SK-MEL-5 (cell line): ENCODE measurements around the gene UBXN10. TPM values are rescaled to one million over a fixed set of nuclear protein-coding genes. Genes with fewer than 3 reads are reported as not detected.

Experiments used
- DNase-seq: peaks from one replicate; pipeline ENCODE4 v3.0.0-alpha.2; 2016; ENCODE audit warnings: low read depth, low spot score
- in situ Hi-C: cut with HindIII; loops from 2 replicates; pipeline ENCODE4 v1.10.0; 2016; ENCODE audit warnings: low sequenced_read_pairs, high pct_unique_total_duplicates, low pct_unique_long_range_greater_than_20kb
- polyA plus RNA-seq, 2 experiments: library from polyadenylated mRNA; depleted of rRNA; stranded (reverse); fragments of >200 nt; gene quantifications; 2 replicates each; pipeline ENCODE4 v1.2.3, GENCODE V29; 2015
- total RNA-seq: library from RNA; depleted of rRNA; stranded (reverse); fragments of >200 nt; shearing (Covaris generic); gene quantifications from 2 replicates; pipeline ENCODE4 v1.2.3, GENCODE V29; 2014; rRNA removed

UBXN10 gene, protein sequence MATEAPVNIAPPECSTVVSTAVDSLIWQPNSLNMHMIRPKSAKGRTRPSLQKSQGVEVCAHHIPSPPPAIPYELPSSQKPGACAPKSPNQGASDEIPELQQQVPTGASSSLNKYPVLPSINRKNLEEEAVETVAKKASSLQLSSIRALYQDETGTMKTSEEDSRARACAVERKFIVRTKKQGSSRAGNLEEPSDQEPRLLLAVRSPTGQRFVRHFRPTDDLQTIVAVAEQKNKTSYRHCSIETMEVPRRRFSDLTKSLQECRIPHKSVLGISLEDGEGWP
- total RNA-seq, result 0.08 TPM in 1 of 2 replicates, not detected in the other
- polyA plus RNA-seq (2015; cell fraction: cytosol; rRNA removed), result 0.01 TPM in 1 of 2 replicates, not detected in the other
- not detected in 2 replicates for polyA plus RNA-seq (2015; cell fraction: nucleus; rRNA removed)

DNA sequence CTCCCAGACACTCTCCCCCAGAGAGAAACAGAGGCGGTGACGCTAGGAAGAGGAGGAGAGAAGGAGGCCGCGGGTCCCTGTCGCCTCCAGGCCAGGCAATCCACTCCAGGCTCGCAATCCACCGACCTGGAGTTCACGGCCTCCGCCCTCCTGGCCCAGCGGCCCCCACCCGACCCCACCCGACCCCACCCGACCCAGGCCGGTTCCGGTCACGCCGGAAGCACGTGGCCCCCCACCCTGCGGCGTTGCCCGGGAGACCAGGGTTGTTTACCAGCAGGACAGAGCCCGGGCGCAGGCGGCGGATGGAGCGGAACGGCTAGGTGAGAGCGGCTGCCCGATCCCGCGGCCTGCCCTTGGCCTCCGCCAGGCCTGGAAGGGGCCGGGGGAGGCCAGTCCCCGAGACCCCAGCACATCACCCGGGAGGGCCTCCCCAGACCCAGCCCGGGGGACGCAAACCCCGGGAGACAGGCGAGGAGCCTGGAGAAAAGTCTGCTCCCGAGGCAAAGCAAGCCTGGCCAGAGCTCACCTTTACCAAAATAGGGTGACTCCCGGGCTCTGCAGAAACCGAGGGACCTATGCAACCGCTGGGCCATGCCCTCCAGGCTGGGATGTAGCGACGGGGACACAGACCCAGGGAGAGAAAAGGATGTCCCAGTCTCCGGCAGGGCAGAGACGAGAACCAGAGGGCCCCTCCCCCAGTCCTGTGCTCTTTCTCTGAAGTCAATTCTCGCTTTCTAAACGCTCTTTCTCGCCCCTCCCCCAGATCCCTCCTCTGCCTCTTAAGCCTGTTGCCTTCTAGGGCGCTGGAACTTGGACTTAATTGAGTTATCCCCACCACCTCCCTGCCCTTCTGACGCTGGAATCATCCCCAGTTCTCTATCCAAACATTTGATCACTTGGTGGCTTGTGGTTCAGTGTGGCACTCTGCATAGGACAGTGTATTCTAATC, at the start of gene UBXN10, which contains the start of gene PLA2G2C:
Gene UBXN10, plus strand, starts transcription at position 263 of the 949 bp plus-strand sequence. CDS start 4,466 bp downstream, outside the sequence.
Gene PLA2G2C, minus strand, starts transcription at position 685 of the 949 bp plus-strand sequence. CDS start 9,155 bp downstream, outside the sequence.
- in situ Hi-C loops, result no loop called here
- DNase-seq, result no peak

DNA sequence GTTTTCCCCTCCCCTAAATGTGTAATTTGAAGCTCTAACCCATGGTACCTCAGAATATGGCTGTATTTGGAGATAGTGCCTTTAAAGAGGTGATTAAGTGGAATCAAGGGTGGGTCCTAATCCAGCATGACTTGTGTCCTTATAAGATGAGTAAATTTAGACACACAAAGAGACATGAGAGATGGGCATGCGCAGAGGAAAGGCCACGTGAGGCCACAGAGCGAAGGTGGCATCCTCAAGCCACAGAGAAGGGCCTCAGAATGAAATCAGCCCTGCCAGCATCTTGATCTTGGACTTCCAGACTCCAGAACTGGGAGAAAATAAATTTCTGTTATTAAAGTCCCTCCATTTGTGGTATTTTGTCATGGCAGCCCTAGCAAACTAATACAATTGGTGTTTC, 49.6 kb upstream of the UBXN10 start:
- in situ Hi-C loops, result no loop called here
- DNase-seq, result no peak

DNA sequence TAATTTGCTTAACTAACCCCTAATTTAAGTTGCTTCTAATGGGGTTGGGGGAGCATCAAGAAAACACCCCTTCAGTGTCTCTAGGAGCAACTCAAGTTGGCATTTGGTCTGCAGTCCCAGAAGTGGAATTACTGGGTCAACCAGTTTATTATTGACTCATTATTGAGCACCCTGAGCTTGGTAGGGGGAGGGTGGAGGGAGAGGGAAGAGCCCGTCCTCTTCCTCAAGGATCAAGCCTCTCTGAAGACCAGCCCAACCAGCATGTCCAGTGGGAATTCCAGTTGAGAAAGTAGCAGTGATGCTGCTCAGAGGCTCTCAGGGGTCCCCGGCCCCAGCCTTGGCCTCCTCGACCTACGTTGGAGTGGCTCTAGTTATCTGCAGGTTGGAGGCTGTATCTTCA, 48.8 kb upstream of the UBXN10 start:
- DNase-seq, result no peak
- in situ Hi-C loops, result no loop called here

DNA sequence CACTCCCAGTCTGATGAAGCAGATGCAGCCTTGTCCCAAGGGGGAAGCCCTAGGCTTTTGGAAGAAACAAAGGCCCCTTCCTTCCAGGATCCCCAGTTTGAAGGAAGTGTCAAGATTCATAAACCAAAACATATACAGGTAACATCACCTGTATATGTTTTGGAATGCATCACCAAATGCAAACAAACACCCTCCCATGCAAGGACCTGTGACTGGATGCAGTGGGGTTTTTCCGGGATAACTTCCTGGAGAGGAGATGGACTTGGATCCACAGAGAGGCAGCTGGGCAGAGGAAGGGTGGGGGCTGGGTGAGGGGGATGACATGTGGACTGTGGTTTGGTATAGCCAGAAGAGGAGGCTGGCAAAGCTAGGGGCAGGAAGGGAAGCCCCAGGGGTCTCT, 48.3 kb upstream of the UBXN10 start:
- DNase-seq, result no peak
- in situ Hi-C loops, result no loop called here

DNA sequence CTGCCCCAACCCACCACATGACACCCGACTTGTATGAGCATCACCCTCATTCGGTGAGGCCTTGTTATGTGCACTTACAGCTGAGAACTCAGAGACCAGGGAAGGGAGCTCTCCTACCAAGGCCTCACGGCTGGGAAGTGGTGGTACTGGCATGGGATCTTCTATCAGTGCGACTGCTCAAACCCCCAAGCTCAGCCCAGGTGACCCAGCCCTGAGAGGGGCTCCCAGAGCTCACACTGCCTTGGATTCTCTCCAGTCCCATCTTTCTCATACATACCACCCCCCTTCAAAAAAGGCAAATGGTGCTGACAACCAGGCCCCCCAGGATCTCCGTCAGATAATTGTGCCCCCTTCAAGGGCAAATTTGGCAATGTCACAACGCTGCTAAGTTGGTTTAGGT, 47.5 kb upstream of the UBXN10 start:
- no peak for DNase-seq
- in situ Hi-C loops, result no loop called here

DNA sequence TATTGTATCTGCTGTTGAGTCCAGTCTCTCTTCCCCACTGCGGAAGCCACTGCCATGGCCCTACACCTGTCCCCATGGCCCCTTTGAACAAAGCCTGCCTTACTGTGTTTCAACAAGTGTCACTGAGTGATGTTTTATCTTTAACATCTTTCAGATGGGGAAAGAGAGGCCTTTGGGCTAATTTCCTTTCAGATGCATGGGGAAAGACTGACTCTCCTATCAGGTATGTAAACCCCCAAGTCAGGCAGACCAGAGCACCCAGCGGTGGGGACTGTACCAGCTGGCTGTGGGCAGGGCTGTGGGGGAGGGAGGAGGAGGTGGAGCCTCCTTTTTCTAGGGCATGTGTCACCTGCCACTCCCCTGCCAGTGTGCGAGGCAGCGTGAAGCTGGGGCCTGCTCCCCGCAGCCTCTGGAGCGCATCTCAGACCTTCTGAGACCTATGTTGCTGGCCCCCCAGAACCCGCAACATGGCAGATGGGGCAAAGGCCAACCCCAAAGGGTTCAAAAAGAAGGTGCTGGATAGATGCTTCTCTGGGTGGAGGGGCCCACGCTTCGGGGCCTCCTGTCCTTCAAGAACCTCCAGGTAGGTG, 46.8 kb upstream of the UBXN10 start, which contains the start of gene PLA2G2F:
Gene PLA2G2F, plus strand, starts transcription at position 363 of the 590 bp plus-strand sequence. Its CDS starts 105 bp downstream, at position 468.
- no peak for DNase-seq
- in situ Hi-C loops, result no loop called here

DNA sequence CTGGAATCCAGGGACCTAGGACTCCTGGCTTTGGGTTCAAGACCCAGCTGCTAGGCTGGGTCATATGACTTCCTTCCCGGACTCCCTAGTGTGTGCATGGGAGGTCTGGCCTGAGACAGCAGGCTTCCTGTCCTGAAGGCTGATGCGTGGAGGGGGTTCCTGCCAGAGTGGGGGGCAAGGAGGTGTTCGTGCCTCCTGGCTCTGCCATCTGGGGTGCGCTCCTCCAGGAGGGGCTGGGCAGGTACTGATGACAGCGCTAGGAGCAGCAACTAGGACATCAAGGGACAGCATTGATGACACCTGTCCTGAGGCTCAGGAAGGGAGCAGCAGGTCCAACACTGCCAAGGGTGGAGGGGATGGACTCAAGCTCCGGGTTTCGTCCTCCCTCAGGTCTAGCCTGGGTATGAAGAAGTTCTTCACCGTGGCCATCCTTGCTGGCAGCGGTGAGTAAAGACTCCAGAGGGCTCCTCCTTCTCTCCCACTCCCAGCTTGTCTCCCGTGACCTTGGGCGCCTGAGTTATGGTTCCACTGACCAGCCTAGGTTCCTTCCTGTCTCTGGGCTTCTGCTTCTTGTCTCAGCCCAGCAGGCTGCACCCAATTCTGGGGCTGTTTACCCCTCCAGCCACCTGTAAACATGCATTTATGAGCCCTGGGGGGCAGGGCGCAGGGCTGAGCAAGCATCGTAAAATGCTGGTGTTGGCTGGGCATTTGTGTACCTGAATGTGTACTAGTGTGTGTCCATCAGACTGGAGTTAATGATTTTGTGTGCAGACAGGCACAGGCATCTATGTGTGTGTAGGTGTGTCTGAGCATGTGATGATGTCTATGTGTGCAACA, 45.9 kb upstream of the UBXN10 start:
- in situ Hi-C loops, result no loop called here
- no peak for DNase-seq

DNA sequence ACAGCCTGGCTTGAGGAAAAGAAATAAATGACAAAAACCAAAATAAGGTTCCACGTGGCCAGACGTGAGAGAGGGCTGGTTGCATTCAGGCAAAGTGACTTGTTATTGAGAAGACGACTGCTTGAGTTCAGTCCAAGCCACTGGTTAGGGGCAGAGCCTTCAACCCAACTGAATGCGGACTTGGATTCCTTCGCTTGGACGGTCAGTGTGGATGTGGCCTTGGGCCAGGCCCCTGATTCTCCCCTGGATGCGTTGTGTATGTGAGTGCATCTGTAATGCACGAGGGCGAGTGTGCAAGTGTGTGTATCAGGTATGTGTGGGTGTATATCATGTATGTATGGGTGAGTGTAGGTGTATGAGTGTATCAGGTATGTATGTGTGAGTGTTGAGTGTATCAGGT, 44.9 kb upstream of the UBXN10 start:
- in situ Hi-C loops, result no loop called here
- DNase-seq, result no peak

DNA sequence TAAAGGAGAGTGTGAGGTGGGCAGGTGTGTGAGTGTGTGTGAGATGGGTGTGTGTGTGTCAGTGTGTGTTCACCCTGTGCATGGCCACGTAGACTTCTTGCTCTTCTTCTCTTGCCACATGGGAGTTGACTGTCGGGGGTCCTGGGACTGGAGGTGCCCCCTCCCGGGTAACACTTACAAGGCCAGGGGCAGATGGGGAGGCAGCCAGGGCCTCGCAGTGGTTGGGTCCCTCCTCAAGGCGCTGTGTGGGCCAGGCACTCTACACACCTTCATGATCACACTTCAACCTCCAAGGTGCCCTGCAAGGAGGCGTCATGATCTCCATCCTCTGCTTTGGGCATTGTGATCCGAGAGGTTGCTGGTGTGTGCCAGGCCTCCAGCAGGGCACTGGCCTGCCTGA, 44.4 kb upstream of the UBXN10 start:
- DNase-seq, result no peak
- in situ Hi-C loops, result no loop called here

DNA sequence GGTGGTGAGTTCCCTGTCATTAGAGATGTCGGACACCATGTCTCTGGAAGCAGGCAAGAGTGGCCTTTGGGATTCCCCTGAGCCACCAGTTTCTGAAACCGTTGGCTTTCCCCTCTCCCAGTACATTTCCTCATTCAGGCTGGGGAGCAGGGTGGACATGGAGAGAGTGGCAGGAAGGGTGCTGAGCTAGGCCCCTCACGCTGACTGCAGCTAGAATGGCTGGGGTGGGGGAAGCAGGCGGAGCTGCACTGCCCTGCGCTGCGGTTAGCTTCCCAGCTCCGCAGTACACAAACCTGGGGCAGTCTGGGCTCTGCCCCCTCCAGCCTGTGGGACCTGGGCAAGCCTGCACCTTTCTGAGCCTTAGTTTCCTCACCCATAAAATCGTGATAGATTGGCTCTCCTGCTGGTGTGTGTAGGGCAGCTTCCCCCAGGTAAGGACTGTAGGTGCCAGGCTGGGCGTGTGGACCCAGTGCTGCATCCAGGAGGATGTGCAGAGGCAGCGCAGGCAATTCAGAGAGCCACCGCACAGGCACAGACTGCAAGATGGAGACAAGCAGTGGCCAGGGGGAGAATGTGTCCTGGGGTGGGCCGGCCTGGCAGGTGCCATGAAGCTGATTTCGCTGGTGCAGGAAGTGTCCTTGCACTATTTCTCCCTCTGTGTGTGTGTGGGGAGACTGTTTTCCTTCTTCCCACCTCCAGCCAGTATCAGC, 43.7 kb upstream of the UBXN10 start:
- DNase-seq, result no peak
- in situ Hi-C loops, result no loop called here

DNA sequence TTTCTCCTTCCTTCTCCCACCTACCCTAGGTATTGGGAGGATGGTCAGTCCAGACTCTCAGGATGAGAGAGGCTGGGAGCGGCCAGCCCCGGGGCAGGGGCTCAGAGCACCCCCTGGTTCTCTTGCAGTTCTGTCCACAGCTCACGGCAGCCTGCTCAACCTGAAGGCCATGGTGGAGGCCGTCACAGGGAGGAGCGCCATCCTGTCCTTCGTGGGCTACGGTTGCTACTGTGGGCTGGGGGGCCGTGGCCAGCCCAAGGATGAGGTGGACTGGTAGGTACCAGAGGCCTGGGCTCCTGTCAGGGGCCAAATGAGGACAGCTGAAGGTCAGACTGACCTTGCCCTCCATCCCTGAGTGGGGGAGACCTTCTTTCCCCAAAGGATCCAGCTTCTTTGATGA, 42.6 kb upstream of the UBXN10 start:
- no peak for DNase-seq
- in situ Hi-C loops, result no loop called here

DNA sequence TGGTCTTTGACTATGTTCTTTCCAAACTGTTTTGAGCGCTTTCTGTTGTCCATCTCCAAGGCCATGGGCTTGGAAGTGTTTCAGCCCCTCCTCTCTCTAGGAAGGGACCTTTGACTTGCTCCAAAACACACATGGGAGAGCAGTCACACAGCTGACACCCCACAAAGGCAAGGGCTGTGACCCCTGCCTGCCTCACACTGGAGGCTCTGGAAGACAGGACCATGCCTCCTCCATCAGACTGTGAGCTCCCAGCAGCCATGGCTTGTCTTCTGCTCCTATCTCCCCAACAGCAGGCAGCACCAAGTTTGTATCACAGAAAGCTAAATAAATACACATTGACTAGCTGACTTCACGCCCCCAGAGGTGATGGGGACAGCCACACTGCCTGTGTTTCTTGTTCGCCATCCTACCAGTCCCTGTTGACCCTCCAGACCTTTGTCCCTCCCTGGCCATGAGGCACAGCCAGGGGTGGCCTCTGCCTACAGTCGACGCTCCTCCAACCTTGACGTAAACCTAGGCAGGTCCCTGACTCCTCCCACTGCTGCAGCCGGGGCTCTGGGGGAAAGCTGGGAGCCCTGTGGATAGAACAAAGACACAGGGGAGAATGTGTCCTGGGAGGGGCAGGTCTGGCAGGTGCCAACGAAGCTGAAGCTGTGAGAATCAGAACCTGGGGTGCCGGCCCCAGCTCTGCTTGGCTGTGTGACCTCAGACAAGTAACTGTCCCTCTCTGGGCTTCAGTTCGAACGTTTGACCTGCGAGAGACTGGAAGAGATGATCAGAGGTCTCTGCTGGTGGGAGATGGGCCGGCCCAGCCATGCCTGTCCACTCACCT, 41.9 kb upstream of the UBXN10 start:
- in situ Hi-C loops, result no loop called here

DNA sequence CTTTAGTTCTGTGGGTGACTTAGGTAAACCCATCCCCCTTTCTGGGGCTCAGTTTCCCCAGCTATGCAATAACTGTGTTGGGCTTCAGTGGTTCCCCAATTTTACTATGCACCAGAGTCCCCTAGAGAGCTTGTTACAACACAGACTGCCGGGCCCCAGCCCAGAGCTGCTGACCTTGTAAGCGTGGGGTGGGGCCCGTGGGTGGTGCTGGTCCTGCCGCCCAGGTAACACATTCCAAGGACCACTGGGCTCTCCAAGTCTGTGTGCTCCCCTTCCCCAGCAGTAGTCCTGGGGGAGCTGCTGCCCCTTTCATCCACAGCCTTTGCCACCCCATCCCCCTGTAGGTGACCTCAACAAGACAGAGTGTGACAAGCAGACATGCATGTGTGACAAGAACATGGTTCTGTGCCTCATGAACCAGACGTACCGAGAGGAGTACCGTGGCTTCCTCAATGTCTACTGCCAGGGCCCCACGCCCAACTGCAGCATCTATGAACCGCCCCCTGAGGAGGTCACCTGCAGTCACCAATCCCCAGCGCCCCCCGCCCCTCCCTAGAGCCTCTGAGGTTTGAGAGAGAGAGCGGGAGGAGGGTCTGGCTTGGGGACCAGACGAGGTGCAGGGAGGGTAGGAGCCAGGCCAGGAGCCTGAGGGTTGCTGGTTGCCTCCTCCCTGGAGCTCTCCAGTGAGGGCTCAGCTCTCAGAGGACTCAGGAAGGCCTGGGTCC, 37.9 kb upstream of the UBXN10 start:
- DNase-seq, result no peak
- in situ Hi-C loops, result no loop called here

More for the DNA sequence above, 41.9 kb upstream of the UBXN10 start:
- no peak for DNase-seq

DNA sequence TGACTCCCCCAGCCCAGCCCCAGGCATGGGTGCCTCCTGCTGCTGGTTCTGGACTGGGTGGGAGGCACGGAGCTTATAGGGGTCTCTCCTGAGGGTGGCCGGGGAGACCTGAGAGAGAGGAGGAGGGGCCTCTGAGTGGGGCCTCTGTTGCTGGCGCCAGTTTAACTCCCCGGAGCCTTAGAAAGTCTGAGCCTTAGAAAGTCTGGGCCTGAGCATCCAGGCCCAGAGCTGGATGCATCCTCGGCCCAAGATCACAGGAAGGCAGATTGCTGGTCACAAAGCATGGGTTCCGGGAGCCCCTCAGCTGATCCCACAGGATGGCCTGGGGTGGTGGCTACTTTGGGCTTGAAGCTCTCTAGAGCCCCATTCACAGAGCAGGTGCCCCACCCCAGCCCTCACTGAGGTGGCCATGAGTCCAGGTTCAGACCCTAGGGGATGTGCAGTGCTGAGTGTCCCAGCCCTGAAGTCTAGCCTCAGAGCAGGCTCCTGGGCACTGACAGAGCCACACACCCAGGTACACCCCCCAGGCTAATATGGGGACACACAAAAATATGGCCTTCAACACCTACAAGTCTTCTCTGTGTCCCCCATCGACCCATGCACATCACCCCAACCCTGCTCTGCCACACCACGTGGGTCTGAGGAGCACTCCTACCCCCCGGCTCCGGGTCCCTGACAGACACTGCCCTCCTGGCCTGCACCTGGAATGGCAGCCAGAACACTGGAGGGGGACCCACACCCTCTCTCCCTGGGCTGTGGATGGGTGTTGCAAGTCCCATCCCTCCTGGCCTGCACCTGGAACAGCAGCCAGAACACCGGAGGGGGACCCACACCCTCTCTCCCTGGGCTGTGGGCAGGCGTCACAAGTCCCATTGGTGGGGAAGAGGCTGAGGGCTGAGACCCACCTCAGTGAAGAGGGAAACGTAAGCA, 37.1 kb upstream of the UBXN10 start:
- DNase-seq, result no peak
- in situ Hi-C loops, result no loop called here
